C4-2B (cell line): ENCODE results near the gene MYD88.

Experiments
- ZFX ChIP-seq: fragments of 450-650 bp; IDR thresholded peaks from 2 replicates; pipeline ENCODE4 v1.6.1; 2017
- TF ChIP-seq, protein P1 (sequence below): fragments of 450-650 bp; conservative IDR thresholded peaks from 2 replicates; pipeline ENCODE4 v1.5.1; 2017; ENCODE audit warnings: mild to moderate bottlenecking

DNA sequence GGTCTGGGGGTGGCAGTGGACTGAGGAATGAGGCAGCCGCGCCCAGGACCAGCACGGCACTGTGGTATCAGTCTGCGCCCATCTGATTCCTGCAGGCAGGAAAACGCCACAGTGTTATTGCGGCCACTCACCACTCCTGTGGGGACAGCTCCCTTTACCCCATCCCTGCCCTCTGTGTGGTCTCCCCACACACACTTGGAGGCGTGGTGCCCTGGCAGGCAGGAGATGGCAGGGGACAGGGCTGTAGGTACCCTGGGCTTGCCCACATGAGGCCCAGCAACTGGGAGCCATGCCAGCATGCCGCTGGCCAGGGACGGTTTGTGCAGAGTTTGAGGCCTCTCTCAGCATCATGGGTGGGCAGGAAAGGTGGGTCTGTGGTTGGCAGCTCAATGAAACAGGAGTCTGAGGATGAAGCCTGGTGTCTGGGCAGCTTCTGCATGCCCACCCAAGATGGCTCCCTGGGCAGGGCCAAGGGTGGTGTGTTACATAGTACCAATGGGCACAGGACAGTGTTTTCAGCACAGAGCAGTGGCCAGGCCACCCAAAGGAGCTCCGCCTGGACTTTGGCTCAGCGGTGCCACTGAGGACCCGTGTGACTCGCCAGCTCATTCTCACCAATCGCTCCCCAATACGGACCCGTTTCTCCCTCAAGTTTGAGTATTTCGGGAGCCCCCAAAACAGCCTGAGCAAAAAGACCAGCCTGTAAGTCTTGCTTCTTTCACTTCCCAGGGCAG, 28.7 kb upstream of the MYD88 start:
- TF ChIP-seq, protein P1, sequence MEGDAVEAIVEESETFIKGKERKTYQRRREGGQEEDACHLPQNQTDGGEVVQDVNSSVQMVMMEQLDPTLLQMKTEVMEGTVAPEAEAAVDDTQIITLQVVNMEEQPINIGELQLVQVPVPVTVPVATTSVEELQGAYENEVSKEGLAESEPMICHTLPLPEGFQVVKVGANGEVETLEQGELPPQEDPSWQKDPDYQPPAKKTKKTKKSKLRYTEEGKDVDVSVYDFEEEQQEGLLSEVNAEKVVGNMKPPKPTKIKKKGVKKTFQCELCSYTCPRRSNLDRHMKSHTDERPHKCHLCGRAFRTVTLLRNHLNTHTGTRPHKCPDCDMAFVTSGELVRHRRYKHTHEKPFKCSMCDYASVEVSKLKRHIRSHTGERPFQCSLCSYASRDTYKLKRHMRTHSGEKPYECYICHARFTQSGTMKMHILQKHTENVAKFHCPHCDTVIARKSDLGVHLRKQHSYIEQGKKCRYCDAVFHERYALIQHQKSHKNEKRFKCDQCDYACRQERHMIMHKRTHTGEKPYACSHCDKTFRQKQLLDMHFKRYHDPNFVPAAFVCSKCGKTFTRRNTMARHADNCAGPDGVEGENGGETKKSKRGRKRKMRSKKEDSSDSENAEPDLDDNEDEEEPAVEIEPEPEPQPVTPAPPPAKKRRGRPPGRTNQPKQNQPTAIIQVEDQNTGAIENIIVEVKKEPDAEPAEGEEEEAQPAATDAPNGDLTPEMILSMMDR, result no peak
- TF ChIP-seq ZFX, result no peak
